DMS53 treated with DMSO at 0.1 percent for 48 hours (cell line): ENCODE data around the gene BANK1.

Experiments
- DNase-seq: peaks from one replicate; lab custom pipeline; 2025; ENCODE audit not compliant: unreplicated experiment; lab: John Stamatoyannopoulos, UW

BANK1 gene

GRCh38 chr4:102007959-102008425 is 217.5 kb downstream of the BANK1 start:
- no peak for DNase-seq

- no peak for DNase-seq
Measured at GRCh38 chr4:102008711-102009110, 218.2 kb downstream of the BANK1 start.

- DNase-seq, result no peak
Measured at GRCh38 chr4:102022343-102022742, 231.8 kb downstream of the BANK1 start.

- no peak for DNase-seq
Measured at GRCh38 chr4:102027961-102028360, 237.4 kb downstream of the BANK1 start.

- DNase-seq, result no peak
Measured at GRCh38 chr4:102031406-102031805, 240.9 kb downstream of the BANK1 start.

GRCh38 chr4:102036016-102036415 is 245.5 kb downstream of the BANK1 start:
- no peak for DNase-seq

GRCh38 chr4:102036619-102037376 is 246.3 kb downstream of the BANK1 start:
- DNase-seq, result peak; percentile 85

GRCh38 chr4:102037566-102037965 is 247.0 kb downstream of the BANK1 start:
- no peak for DNase-seq

GRCh38 chr4:102042871-102043802 is 252.6 kb downstream of the BANK1 start:
- DNase-seq, result no peak

- DNase-seq, result no peak
Measured at GRCh38 chr4:102047616-102048015, 257.1 kb downstream of the BANK1 start.

GRCh38 chr4:102055805-102056204 is 265.3 kb downstream of the BANK1 start:
- DNase-seq, result no peak

- DNase-seq, result no peak
Measured at GRCh38 chr4:102057122-102057521, 266.6 kb downstream of the BANK1 start.

- DNase-seq, result no peak
Measured at GRCh38 chr4:102061133-102061532, 270.6 kb downstream of the BANK1 start.

- DNase-seq, result no peak
Measured at GRCh38 chr4:102064747-102065442, 274.4 kb downstream of the BANK1 start.

GRCh38 chr4:102076622-102077021 is 286.1 kb downstream of the BANK1 start:
- no peak for DNase-seq

GRCh38 chr4:102080184-102080583 is 289.7 kb downstream of the BANK1 start:
- DNase-seq, result no peak

GRCh38 chr4:102089850-102090621 is 299.5 kb downstream of the BANK1 start:
- no peak for DNase-seq

- DNase-seq, result no peak
Measured at GRCh38 chr4:102091656-102092055, 301.1 kb downstream of the BANK1 start.

GRCh38 chr4:102094481-102094880 is 304.0 kb downstream of the BANK1 start:
- no peak for DNase-seq

GRCh38 chr4:102103368-102103767 is 312.8 kb downstream of the BANK1 start:
- no peak for DNase-seq

GRCh38 chr4:102104278-102104677 is 313.7 kb downstream of the BANK1 start:
- no peak for DNase-seq
